SH-SY5Y (cell line): ENCODE measurements around the gene TCF4.

ENCODE experiments used
- GATA2 ChIP-seq: IDR thresholded peaks from 2 replicates; pipeline ENCODE4 v1.6.1; 2011; ENCODE audit warnings: mild to moderate bottlenecking, low read depth, low read length
- GATA3 ChIP-seq: IDR thresholded peaks from 2 replicates; pipeline ENCODE4 v1.6.1; 2011; ENCODE audit warnings: low read depth, mild to moderate bottlenecking, low read length, moderate library complexity

DNA sequence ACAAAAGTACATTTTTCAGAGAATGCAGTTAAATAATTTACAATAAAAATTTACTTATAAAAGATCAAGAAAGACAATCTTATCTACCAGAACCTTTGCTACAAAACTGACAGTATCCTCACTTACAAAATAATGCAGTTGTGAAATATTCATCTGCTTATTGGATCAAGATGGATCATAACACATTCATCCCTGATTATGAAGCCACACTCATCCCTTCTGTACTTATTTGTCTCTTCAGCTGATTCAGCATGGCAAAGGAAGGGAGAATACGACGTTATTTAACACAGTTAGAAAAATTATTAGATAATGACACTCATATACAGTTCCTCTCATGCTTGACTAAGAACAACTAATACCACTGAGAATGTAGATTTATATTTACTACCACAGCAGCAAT lies 46.4 kb downstream of the TCF4 start:
- TF ChIP-seq GATA2 = no peak
- no peak for TF ChIP-seq GATA3
